Uterus (tissue), 4 donors: Measurements from ENCODE around the gene PLP2. TPM values are rescaled to one million over a fixed set of nuclear protein-coding genes. Genes with fewer than 3 reads are reported as not detected.

Experiments
- DNase-seq, 2 donors: peaks; one replicate each; pipeline ENCODE4 v3.0.0-alpha.2; 2019 to 2020
- H3K27ac ChIP-seq, 2 donors: fragments of 200-600 bp; sonication (generic); 1 replicate in 1 of 2; 2 replicates in 1 of 2; pipeline ENCODE4 v1.5.1; 2016 to 2018
- H3K27me3 ChIP-seq, 2 donors: fragments of 200-600 bp; sonication (generic); one replicate each; pipeline ENCODE4 v1.5.1; 2018 to 2019; ENCODE audit warnings: control low read depth in 1 of 2
- H3K36me3 ChIP-seq, 2 donors: fragments of 200-600 bp; sonication (generic); one replicate each; pipeline ENCODE4 v1.5.1; 2019; ENCODE audit warnings: control low read depth in 1 of 2
- H3K4me1 ChIP-seq, 2 donors: fragments of 200-600 bp; sonication (generic); one replicate each; pipeline ENCODE4 v1.5.1; 2018 to 2019; ENCODE audit warnings: control low read depth in 1 of 2
- H3K4me3 ChIP-seq, 2 donors: fragments of 200-600 bp; sonication (generic); 1 replicate in 1 of 2; 2 replicates in 1 of 2; pipeline ENCODE4 v1.5.1; 2018 to 2019; ENCODE audit warnings: mild to moderate bottlenecking in 1 of 2
- H3K9me3 ChIP-seq, 2 donors: fragments of 200-600 bp; sonication (generic); one replicate each; pipeline ENCODE4 v1.5.1; 2019; ENCODE audit warnings: control low read depth in 1 of 2
- CTCF ChIP-seq, 4 experiments: fragments of 200-600 bp in 2 of 4; fragments of 450-650 bp in 2 of 4; sonication (generic) in 2 of 4; IDR thresholded peaks; one replicate each; pipeline ENCODE4 v1.5.1; 2016 to 2019; ENCODE audit warnings: antibody characterized with exemption in 4 of 4, mild to moderate bottlenecking in 2 of 4, moderate library complexity in 1 of 4
- POLR2A ChIP-seq, 2 donors: fragments of 450-650 bp; IDR thresholded peaks; one replicate each; pipeline ENCODE4 v1.6.1; 2016; ENCODE audit warnings: antibody characterized with exemption in 2 of 2, mild to moderate bottlenecking in 1 of 2, moderate library complexity in 1 of 2
- intact Hi-C: fragments of 100-400 bp; cut with DNase I; formaldehyde crosslinking; loops from one replicate; pipeline ENCODE4 v1.15.1; 2023; ENCODE audit warnings: low total_unique reads
- total RNA-seq, 4 donors: library from RNA; depleted of rRNA in 3 of 4; stranded (reverse); fragments of >200 nt in 3 of 4; gene quantifications; one replicate each; pipeline versions ENCODE4 v1.1.0 to v1.2.4, GENCODE V29; 2014 to 2023
- donor health status: DM: yes; HTN: yes; CAD: no.

The PLP2 gene
- total RNA-seq, 4 donors from 2014 or later: 2.6 to 171 (median 23.3) TPM

DNA sequence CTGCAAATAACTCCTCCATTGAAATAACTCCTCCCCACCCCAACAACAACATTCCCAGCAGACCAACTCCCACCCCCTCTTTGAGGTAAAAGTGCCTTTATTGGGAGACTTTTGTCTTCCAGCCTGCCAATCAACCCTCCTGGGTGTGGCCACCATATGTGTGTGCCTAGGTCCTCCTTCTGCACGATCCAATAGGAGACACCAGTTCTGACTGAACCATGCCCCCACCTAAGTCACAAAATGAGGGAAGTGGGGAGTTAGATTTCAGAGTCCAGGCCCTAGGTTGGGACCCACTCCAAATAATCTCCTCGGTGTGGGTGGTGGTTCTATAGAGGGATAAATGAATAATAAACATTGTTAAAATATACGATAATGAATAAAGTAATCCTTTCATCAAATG lies 3.0 kb downstream of the PLP2 start:
- Histone ChIP-seq H3K27ac (no peak overlapping the region), H3K4me1 (no peaks in the 10 kb centered on the region), H3K9me3 (no peaks in the 10 kb centered on the region), H3K4me3 (no peak overlapping the region), H3K27me3 (no peaks in the 10 kb centered on the region), H3K36me3 (no peaks in the 10 kb centered on the region)
- intact Hi-C loops: no loop called here
- TF ChIP-seq POLR2A (IDR thresholded peaks at IDR 0.05): no peak
- no peak for TF ChIP-seq CTCF (IDR thresholded peaks at IDR 0.05)
- no peak for DNase-seq

GRCh38 chrX:49175435-49176274 lies 4.0 kb downstream of the PLP2 start:
- H3K4me1 ChIP-seq: no peaks in the 10 kb centered on the region
- no peak overlapping the region for H3K4me3 ChIP-seq
- no peaks in the 10 kb centered on the region for H3K9me3 ChIP-seq
- H3K27ac ChIP-seq: no peak overlapping the region
- TF ChIP-seq POLR2A (IDR thresholded peaks at IDR 0.05) (no peak), CTCF (IDR thresholded peaks at IDR 0.05) (no peak)
- H3K27me3 ChIP-seq: no peaks in the 10 kb centered on the region
- DNase-seq: no peak
- intact Hi-C loops: no loop called here
- H3K36me3 ChIP-seq: no peaks in the 10 kb centered on the region

DNA sequence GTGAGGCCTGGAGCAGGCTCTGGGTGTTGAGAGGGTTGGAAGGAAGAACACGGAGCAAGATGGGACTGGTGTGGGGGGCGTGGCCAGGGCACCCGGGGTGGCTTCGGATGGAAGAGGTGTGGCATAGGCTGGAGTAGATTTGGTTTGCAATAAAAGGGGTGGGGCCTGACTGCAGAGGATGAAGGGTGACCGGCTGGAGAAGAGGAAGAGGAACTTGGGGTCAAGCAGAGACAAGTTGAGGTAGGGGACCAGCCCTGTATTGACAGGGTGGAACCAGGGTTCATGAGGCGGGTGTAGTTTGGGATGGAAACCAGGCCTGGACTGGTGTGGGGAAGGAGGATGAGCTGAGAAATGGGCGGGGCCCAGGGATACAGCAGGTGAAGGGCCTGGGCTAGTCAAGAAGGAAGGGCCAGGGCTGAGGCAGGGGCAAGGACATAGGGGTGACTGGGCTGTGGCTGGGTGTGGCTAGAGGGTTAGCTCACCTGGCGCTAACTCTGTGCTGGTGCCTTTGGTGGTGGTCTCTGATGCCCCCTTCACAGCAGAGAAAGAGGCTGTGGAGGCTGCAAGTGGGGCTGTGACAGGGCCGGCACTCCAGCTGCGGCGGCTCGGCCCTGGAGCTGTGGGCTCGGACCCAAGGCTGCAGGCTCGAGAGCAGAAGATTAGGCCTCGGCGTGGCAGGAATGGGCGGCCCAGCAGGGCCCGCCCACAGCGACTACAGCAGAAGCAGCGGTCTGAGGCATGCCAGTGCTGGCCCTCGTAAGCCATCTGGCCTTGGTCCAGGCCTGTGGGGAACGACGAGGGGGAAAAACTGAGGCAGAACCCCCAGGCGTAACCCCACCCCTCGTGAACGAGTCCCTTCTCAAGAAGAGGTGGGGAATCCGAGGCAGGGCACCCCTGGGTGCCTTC lies 5.0 kb downstream of the PLP2 start:
- no peaks in the 10 kb centered on the region for H3K27me3 ChIP-seq
- intact Hi-C loops: no loop called here
- H3K27ac ChIP-seq: no peak overlapping the region
- no peaks in the 10 kb centered on the region for H3K4me1 ChIP-seq
- H3K4me3 ChIP-seq: no peak overlapping the region
- DNase-seq: no peak
- TF ChIP-seq CTCF (IDR thresholded peaks at IDR 0.05): no peak
- TF ChIP-seq POLR2A (IDR thresholded peaks at IDR 0.05): no peak
- H3K9me3 ChIP-seq: no peaks in the 10 kb centered on the region
- no peaks in the 10 kb centered on the region for H3K36me3 ChIP-seq

DNA sequence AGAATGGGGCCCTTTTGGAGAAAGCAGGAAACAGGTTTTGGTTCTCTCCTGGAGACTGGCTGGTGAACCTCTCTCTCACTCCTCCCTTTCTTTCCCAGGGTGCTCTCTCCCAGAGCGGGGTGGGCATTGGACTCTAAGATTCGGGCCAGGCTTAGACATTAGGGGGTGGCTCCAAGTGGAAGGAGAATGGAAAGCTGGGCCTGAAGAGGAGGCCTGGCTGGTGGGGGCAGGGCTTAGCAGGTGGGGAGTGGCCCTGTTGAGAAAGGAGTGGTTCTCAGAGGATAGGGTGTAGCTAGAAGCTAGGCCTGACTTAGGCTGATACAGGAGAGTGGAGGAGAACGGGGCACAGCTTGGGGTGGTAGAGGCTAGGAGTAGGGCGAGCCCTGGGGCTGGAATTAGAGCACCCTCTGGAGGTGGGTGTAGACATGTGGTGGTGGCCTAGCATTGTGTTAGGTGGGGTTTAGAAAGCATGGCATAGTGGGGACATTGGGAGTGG lies 5.7 kb downstream of the PLP2 start:
- H3K27me3 ChIP-seq: no peaks in the 10 kb centered on the region
- no peak overlapping the region for H3K27ac ChIP-seq
- TF ChIP-seq CTCF (IDR thresholded peaks at IDR 0.05): no peak
- no peak for TF ChIP-seq POLR2A (IDR thresholded peaks at IDR 0.05)
- no peak overlapping the region for H3K4me3 ChIP-seq
- no peaks in the 10 kb centered on the region for H3K4me1 ChIP-seq
- no peaks in the 10 kb centered on the region for H3K36me3 ChIP-seq
- intact Hi-C loops: no loop called here
- DNase-seq: no peak
- no peaks in the 10 kb centered on the region for H3K9me3 ChIP-seq
